HL-60 (cell line): ENCODE results near the gene HAVCR2.

Source experiments
- GABPA ChIP-seq: IDR thresholded peaks from 2 replicates; pipeline ENCODE4 v1.6.1; 2012; ENCODE audit warnings: low read depth
- POLR2AphosphoS5 ChIP-seq: IDR thresholded peaks from 2 replicates; pipeline ENCODE4 v1.6.1; 2012; ENCODE audit warnings: low read depth
- SPI1 ChIP-seq: IDR thresholded peaks from 2 replicates; pipeline ENCODE4 v1.6.1; 2012; ENCODE audit warnings: low read depth, mild to moderate bottlenecking, borderline replicate concordance
- TF ChIP-seq, protein P1 (sequence below): IDR thresholded peaks from one replicate; pipeline ENCODE4 v1.5.1; 2011; ENCODE audit warnings: low read length, control low read depth, inconsistent platforms; ENCODE audit not compliant: insufficient read depth

DNA sequence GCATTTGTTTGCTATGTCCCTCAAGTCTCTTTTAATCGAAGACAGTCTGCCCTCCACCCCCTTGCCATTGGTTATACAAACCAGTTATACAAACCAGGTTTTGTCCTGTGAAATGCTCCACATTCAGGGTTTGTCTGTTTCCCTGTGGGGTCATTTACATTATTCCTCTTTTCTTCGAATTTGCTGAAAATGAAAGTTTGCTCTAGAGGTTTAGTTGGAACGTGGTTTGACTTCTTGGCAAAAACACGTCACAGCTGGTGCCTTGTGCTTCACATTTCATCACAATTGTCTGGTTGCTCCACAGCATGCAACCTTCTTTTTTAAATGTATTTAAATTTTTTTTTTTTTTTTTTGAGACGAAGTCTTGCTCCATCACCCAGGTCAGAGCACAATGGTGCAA lies 4.2 kb upstream of the HAVCR2 start:
- TF ChIP-seq, protein P1, sequence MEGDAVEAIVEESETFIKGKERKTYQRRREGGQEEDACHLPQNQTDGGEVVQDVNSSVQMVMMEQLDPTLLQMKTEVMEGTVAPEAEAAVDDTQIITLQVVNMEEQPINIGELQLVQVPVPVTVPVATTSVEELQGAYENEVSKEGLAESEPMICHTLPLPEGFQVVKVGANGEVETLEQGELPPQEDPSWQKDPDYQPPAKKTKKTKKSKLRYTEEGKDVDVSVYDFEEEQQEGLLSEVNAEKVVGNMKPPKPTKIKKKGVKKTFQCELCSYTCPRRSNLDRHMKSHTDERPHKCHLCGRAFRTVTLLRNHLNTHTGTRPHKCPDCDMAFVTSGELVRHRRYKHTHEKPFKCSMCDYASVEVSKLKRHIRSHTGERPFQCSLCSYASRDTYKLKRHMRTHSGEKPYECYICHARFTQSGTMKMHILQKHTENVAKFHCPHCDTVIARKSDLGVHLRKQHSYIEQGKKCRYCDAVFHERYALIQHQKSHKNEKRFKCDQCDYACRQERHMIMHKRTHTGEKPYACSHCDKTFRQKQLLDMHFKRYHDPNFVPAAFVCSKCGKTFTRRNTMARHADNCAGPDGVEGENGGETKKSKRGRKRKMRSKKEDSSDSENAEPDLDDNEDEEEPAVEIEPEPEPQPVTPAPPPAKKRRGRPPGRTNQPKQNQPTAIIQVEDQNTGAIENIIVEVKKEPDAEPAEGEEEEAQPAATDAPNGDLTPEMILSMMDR: no peak
- TF ChIP-seq SPI1: no peak
- TF ChIP-seq GABPA: no peak
- TF ChIP-seq POLR2AphosphoS5: no peak
